Stimulated activated CD4-positive, alpha-beta T cell treated with anti-CD3 and anti-CD28 coated beads, Interleukin-2, amount 100 ng/mL, for 48 hours (primary cell): ENCODE measurements around the gene AVEN.
"Not testable (repeated sequence)": the region's sequence is repeated elsewhere in the genome, so short reads cannot be mapped to it uniquely, and the experiment has no call there.

ENCODE experiments used
- DNase-seq, 2 donors: peaks; one replicate each; pipeline ENCODE4 v3.0.0-alpha.2; 2020

Gene AVEN

DNA sequence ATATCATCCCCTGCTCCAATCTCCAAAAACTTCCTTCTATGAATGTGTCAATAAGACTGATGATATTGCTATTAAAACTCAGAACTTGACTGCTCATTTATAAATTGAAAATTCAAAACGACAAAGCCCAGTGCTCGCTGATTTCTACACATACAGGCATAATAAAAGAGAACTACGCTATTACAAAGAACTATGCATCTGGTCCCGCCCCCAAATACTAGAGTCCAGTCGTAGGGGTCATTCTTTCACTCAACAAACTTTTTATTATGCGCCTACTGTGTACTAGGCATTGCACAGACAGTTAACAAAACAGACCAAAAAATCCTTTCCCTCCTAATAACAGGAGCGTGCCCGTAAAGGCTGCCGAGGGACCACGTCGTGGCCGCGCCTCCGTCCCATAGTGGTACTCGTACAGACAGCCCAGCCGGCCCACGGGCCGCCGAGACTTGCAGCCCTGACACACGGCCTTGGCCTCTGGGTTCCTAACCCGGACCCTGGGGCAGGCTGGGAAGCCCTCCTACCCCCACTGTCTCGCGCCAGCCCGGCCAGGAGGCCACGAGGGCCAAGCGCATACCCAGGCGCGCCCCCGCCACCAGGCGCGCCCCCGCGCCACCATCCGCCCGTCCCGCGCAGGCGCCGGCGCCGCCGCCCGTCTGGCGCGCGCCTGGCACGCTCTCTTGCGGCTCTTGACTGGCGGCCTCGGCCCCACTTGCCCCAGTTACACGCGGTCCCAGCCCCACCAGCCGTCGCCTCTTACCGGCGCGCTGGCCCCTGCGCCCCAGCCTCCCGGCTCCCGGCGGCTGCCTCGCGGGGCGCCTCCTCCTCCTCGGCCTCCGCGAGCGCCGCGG lies 757 bp downstream of the AVEN start:
- DNase-seq: peak; percentile 56 to 76

DNA sequence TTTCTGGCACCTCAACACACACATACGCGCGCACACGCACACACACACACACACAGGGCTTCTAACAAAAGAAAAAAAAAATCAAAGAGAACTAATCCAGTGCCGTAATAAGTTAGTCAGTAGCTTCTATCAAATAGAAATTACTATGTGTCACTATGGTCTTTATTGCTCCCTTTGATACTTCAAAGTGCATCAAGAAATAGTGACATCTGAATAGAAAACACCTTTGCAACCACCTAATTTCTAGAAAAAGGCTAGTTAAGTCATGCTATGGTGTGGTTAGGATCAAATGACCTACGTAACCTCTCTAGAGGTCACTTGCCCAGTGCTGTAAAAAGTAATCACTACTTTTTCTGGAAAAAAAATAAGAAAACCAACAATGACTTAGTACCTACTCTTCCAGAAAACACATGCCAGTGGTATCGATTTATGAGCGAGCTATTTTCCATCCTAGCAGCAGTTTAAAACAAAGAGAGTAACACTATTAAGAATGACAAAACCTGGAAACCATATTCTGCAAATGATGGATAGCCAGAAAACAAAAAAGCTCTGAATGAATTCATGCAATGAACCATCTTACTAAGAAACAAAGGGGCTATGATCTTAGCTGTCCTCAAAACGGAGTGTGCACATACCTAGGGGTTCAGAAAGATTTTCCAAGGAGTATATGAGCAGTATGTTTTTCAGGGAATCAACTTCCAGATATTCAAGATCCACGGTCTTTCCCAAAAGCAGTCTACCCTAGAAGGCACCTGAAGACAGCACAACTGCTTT lies 6.8 kb downstream of the AVEN start:
- peak in 1 of 2 donors; percentile 17 for DNase-seq

DNA sequence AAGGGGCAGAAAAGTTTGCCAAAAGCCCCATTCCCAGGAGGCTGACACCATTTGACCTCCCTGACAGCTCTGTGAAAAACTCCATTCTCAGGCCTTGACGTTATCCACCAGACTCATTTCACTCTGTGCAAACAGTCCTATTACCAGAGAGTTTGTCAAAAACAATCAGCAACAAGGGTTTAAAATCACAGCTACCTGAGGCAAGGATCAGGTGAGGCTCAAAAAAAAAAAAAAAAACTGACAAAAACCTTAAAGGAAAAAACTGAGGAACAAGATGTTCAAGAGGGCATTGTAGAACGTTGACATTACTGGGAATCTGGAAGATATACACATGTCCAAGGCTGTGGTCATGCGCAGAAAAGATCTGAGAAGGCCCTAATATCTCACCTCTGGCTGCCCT lies 11.4 kb downstream of the AVEN start:
- no peak for DNase-seq

DNA sequence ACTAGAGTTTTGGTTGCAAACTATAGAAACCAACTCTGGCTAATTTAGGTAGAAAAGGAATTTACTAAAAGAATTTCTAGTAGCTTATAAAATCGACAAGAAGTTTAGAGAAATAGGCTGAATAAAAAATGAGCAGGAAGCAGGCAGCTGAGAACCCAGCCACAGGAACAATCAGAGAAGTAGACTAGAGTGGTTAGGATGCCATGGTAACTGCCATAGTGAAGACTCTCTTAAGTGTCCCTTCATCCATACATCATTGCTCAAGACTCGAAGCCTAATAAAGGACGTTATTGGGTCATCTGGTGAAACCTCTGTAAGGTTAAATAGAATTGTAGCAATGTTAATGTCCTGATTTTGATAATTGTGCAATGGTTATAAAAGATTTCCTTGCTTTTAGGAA lies 13.8 kb downstream of the AVEN start:
- no peak for DNase-seq

DNA sequence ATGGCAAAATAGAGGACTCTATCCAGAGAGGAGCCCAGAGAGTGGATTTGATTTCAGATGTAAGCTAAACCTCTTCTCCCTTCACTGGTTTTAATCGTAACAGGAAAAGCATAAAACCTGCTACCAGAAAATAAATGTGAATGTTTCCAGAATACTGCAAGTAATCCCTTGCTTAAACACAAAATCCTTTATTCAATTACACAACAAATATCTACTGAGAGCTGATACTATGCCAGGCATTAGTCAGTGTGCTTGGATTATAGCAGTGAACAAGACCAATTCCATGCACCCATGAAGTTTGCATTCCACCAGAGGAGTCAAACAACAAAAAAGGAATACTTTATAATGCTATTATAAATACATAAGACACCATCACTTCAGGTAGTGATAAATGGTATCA lies 15.1 kb downstream of the AVEN start:
- no peak for DNase-seq

DNA sequence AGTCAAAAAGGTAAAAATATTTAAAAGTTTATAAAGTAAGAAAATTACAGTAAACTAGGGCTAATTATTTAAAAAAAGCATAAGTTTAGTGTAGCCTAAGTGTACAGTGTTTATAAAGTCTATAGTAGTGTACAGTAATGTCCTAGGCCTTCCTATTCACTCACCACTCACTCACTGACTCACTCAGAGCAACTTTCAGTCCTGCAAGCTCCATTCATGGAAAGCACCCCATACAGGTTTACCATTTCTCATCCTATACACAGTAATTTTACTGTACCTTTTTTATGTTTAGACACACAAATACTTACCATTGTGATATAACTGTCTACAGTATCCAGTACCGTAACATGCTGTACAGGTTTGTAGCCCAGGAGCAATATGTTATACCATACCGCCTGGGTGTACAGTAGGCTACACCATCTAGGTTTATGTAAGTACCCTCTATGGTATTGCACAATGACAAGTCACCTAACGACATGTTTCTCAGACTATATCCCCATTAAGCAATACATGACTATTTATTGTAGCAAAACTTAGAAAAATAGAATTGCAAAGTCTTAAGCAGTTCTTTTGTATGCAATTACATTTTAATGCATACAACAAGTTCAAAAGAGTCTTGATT lies 19.5 kb downstream of the AVEN start:
- no peak for DNase-seq

DNA sequence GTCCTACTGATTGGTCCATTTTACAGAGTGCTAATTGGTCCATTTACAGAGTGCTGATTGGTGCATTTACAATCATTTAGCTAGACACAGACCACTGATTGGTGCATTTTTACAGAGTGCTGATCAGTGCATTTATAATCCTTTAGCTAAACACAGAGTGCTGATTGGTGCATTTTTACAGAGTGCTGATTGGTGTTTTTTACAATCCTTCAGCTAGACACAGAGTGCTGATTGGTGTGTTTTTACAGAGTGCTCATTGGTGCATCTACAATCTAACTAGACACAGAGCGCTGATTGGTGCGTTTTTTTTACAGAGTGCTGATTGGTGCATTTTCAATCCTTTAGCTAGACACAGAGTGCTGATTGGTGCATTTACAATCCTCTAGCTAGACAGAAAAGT lies 20.3 kb downstream of the AVEN start:
- not testable (repeated sequence) for DNase-seq

DNA sequence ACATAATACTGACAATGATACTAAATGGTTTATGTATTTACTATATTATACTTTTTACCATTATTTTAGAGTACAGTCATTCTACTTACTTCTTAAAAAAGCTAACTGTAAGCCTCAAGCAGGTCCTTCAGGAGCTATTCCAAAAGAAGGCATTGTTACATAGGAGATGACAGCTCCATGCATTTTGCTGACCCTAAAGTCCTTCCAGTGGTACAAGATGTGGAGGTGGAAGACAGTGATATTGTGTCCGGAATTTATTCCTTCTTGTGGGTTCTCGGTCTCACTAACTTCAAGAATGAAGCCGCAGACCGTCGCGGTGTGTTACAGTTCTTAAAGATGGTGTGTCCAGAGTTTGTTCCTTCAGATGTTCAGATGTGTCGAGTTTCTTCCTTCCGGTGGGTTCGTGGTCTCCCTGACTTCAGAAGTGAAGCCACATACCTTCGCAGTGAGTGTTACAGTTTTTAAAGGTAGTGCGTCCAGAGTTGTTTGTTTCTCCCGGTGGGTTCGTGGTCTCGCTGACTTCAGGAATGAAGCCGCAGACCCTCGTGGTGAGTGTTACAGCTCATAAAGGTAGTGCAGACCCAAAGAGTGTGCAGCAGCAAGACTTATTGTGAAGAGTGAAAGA lies 20.9 kb downstream of the AVEN start:
- DNase-seq: peak in 1 of 2 donors; percentile 2

DNA sequence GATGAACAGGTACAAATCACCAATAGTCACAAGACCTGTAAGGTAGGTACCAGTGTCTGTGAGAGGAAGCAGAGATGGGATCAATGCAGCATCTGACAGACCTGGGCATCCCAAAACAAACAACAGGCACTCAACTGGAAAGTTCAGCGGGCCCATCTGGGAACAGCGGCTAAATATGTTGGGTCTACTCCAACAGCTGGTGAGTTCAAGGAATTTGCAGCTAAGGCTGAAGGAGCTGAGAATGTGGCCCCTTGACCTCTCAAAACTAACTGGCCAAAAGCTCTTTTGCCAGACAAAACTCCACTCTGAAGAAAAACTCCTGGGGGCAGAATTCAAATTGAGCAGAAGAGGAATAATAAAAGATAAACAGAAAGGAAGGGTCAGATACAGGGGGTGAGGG lies 24.4 kb downstream of the AVEN start:
- DNase-seq: no peak

DNA sequence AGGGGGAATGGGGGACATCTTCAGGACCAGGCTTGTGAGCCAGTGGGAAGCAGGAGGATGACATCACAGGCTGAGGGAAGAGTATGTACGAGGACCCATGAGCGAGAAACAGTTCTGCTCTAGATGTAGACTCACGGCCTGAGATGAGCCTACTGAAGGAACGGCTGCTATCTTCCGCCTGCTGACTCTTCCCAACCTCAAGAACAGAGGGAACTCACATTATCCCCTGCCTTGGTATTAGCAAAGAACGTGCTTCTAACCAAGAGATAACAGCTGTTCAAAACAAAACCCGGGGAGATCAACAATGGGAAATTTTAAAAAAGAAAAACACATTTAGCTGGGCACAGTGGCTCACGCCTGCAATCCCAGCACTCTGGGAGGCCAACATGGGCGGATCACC lies 25.3 kb downstream of the AVEN start:
- DNase-seq: no peak

DNA sequence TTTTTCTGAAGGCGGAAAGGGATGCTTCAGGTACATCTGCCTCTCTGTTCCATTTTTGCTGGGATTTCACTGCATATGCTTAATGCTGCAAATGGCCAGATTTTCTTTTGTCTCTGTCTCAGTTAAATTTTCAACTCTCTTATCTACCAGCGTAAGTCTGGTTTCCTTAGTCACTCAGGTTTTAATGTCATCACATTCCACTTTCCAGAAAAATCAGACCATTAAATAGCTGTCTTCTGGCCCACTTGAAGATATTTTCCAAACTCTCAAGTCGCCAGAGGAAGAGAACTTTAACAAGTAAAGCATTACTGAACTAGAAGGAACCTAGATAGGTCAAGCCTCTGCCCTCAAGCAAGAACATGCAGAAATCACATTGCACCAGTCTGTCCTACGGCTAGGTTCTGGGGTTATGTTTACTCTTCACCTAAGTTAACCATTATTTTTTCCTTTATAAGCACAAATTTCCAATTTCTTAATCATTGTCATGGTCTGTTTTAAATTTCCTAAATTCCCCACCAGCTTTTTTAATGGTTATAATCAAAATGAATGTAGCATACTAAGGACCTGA lies 26.5 kb downstream of the AVEN start:
- DNase-seq: no peak

DNA sequence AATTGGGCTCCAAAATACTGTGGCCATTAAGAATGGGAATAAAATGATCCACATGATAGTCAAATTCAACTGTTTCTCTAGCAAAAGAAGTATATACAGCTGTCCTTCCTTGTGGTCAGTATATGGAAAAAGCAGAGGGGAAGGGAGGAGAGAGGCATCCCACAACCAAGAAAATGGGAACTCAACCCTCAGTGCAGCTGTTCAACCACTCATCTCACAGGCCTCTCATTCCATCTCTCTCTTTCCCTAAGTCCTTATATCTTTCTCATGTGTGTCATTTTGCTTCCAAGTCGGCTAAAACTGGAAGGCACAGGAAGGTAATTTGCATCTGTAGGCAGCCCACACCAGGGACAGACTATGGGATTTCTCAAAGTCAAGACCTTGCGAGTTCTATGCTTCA lies 27.5 kb downstream of the AVEN start:
- DNase-seq: no peak

DNA sequence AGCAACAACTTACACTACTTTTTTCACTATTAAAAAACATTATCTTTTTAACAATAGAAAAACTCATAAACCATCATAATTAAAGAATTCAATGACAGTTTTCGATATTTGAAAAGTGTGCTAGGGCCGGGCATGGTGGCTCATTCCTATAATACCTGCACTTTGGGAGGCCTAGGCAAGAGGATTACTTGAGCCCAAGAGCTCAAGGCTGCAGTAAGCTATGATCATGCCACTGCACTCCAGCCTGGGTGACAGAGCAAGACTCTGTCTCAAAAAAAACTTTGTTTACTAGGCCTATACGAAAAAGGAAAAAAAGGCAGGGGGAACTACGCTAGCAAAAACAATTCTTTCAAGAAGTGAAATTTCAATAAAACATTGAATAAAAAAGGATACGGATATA lies 28.1 kb downstream of the AVEN start:
- no peak for DNase-seq

DNA sequence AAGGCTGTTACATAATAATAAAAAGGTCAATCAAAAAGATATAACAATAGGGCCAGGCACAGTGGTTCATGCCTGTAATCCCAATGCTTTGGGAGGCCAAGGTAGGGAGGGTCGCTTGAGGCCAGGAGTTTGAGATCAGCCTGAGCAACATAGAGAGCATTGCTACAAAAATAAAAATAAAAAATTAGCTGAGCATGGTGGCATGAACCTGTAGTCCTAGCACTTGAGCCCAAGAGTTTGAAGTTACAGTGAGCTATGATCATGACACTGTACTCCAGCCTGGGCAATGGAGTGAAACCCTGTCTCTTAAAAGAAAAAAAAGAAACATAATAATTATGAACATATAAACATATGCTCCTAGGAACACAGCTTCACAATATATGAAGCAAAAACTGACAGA lies 29.3 kb downstream of the AVEN start:
- DNase-seq: no peak

DNA sequence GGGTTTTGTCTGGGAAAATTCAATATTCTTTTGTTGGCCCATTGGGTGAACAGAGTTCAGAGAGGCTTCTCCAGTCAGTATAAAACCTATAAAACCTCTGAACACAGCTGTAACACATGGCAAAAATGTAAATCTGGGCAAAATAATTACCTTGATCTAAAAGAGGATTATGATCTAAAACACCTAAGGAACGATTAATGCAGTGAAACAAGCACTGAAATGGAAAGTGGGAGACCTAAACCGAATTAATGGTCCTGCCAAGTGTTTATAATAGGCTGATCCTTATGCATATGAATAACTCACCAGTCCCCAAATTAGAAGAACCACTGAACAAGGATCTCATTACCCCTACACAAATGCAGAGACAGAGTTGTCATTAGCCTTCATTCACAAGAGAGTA lies 32.6 kb downstream of the AVEN start:
- DNase-seq: no peak

DNA sequence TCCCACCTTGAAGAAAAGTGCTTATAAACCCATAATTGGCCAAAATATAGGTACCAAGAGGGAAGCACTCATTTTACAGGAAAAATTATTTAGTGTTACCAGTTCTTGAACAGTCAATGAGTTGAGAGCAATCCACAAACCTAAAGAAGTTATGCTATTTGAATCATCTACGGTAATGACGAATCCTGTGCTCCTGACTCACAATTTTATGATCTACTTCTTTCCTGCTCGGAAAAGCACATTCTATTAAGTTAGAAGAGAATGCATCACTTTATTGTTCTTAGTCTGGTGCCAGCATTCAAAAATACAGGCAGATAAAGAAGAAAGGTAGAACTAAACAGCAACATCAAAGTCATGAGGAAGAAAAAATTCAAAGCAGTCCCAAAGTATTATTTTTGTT lies 37.5 kb downstream of the AVEN start:
- DNase-seq: no peak

DNA sequence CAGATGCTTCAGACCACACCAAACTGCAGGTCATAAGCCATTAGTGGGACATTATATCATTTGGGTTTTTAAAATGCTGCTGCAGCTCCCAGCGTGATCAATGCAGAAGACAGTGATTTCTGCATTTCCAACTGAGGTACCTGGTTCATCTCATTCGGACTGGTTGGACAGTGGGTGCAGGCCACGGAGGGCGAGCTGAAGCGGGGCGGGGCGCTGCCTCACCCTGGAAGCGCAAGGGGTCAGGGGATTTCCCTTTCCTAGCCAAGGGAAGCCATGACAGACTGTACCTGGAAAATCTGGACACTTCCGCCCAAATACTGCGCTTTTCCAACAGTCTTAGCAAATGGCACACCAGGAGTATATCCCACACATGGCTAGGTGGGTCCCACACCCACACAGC lies 43.3 kb downstream of the AVEN start:
- not testable (repeated sequence) for DNase-seq

DNA sequence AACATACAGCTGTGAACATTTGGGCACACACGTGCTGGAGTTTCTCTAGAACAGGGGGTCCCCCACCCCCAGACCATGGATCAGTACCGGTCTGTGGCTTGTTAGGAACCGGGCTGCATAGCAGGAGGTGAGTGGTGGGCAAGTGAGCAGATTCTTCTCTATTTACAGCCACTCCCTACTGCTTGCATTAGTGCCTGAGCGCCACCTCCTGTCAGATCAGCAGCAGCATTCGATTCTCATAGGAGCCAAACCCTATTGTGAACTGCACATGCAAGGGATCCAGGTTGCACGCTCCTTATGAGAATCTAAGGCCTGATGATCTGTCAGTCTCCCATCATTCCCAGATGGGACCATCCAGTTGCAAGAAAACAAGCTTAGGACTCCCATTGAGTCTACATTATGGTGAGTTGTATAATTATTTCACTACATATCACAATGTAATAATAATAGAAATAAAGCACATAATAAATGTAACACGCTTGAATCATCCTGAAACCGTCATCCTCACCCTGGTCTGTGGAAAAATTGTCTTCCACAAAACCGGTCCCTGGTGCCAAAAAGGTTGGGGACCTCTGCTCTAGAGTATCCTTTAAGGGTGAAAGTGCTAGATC lies 44.9 kb downstream of the AVEN start:
- no peak for DNase-seq

DNA sequence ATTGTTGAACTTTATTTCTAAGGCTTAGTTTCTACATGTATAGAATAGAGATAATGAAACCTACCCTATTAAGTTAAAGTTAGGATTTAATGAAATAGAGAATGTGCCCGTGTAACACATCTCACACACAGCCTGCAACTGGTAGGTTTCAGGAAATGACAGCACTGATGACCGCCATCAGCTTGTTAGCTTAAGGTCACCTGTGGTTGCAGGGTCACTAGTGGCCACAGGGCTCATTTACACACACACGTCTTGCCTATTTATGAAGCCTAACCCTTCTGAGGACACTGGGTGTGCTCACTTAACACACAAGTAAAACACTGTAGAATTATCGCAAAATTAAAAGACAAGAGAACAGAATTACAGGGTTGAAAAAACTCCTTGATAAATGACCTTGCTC lies 50.6 kb downstream of the AVEN start:
- DNase-seq: no peak

DNA sequence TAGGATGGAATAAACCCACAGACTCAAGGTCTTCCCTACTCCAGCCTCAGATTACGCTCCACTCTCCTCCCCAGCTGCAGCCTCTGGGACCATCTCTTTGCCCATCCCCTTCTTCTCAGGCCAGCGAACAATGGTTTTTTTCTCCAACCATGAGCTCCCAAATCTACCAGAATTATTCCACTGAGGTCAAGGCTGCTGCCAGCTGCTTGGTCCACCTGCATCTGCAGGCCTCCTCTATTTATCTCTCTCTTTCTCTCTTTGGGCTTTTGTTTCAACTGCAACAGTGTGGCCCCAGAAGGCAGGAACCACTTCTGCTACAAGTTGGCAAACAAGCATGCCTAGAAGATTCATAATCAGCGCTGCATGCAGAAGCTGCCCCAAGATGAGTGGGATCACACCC lies 51.6 kb downstream of the AVEN start:
- no peak for DNase-seq

DNA sequence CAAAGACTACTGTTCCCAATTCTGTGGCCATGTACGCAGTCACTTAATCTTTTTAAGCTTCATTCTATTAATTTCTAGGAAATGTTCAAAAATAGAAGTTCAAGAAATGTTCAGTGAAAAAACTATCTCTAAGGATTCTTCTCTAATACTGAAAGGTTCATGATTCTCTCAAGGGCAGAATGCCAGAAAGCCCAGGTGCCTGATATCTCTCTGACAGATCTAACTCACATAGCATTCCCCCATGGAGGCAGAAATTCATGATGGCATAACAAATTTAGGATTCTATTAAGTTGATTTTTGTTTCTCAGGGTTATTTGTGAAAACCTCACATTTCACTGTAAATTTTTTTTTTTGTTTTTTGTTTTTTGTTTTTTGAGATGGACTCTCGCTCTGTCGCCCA lies 53.3 kb downstream of the AVEN start:
- DNase-seq: no peak

DNA sequence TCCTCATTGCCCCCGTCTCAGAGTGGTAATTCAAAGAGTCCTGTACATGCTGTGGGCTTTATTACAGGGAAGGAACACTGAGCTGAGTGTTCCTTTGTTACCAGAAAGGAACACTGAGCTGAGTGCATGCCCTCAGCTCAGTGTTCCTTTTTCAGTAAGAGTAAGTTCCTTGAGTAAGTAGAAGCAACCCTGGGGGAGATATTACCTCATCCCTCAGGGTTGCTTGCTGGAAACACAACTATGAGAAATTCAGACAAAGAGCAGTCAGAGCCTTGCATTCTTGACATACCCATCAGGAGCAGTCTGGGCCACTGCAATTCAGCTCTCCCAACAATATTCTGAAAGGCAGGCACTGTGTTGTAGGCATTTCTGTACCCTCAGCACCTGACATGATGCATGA lies 53.7 kb downstream of the AVEN start:
- no peak for DNase-seq

DNA sequence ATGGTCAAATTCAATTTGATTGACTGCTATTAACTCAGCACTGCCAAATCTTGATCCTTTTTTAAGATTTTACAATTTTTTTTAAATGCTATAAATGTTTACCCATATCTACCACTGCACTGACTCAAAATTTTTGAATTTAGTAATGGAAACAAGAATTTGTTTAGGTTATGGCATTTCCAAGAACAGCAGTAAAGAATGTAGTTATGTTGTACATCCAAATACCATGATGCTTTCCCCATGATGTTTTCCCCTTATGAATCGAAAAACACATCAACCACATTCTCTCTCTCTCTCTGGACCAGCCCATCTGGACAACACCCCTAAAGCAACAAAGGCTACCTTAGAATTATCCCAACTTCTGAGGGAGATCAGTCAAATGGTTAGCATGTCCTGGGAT lies 56.5 kb downstream of the AVEN start:
- DNase-seq: no peak
